OCI-LY3 (cell line): Measurements from ENCODE around the gene RPL5.

Experiments
- CTCF ChIP-seq: fragments of 200-600, 300-600 bp; sonication (generic); IDR thresholded peaks from 2 replicates; pipeline ENCODE4 v1.5.1; 2014; ENCODE audit warnings: antibody characterized with exemption, low read length, low read depth
- EZH2phosphoT487 ChIP-seq: fragments of 200-600 bp; shearing (Covaris generic); IDR thresholded peaks from 2 replicates; pipeline ENCODE4 v1.6.1; 2018; ENCODE audit warnings: antibody characterized with exemption, mixed run types, low read depth

GRCh38 chr1:92845908-92846307 is 14.1 kb downstream of the RPL5 start:
- TF ChIP-seq CTCF, result no peak
- no peak for TF ChIP-seq EZH2phosphoT487
